K562 (cell line): ENCODE data around the gene HSPA1B. TPM values are rescaled to one million over a fixed set of nuclear protein-coding genes. Genes with fewer than 3 reads are reported as not detected.

Experiments used
- CTBP1 ChIP-seq: fragments of 450-650 bp; IDR thresholded peaks from 2 replicates; pipeline ENCODE4 v1.6.1; 2016; ENCODE audit warnings: borderline replicate concordance
- GTF2A2 ChIP-seq: IDR thresholded peaks from 2 replicates; pipeline ENCODE4 v1.6.1; 2016; ENCODE audit warnings: mild to moderate bottlenecking, missing genetic modification characterization, missing compliant biosample characterization
- HMG20B ChIP-seq: fragments of 250-450 bp; sonication (Bioruptor Pico); IDR thresholded peaks from 2 replicates; pipeline ENCODE4 v1.5.0; 2021; ENCODE audit warnings: mild to moderate bottlenecking
- KAT8 ChIP-seq: fragments of 450-650 bp; IDR thresholded peaks from 2 replicates; pipeline ENCODE4 v1.6.1; 2016; ENCODE audit warnings: low read depth, mild to moderate bottlenecking
- NFRKB ChIP-seq: fragments of 450-650 bp; IDR thresholded peaks from 2 replicates; pipeline ENCODE4 v1.6.1; 2016; ENCODE audit warnings: low read depth
- NR1H2 ChIP-seq: sonication (generic); formaldehyde crosslinking; IDR thresholded peaks from 2 replicates; pipeline ENCODE4 v1.4.0; 2020; ENCODE audit warnings: mild to moderate bottlenecking, missing genetic modification reagents
- NRF1 ChIP-seq, 2 experiments: fragments of 450-650 bp; IDR thresholded peaks in 1 of 2; conservative IDR thresholded peaks in 1 of 2; 2 replicates each; pipeline ENCODE4 v1.6.1; 2014; ENCODE audit warnings: mild to moderate bottlenecking in 2 of 2
- NUFIP1 ChIP-seq: fragments of 450-650 bp; IDR thresholded peaks from 2 replicates; pipeline ENCODE4 v1.6.1; 2018; ENCODE audit not compliant: partially characterized antibody
- RBM39 ChIP-seq: fragments of 200-400 bp; formaldehyde crosslinking; optimal IDR thresholded peaks from 2 replicates; pipeline ENCODE3; 2018; ENCODE audit warnings: low read depth, low read length
- SUPT5H ChIP-seq: fragments of 450-650 bp; IDR thresholded peaks from 2 replicates; pipeline ENCODE4 v1.6.1; 2016
- TOE1 ChIP-seq, 2 experiments: fragments of 450-650 bp in 1 of 2; sonication (generic) in 1 of 2; formaldehyde crosslinking in 1 of 2; IDR thresholded peaks; 2 replicates each; pipeline versions ENCODE4 v1.7.1 to v1.8.0; 2016 to 2022; ENCODE audit warnings: borderline replicate concordance in 2 of 2, mild to moderate bottlenecking in 2 of 2, antibody characterized with exemption in 1 of 2, inconsistent platforms in 1 of 2, low read depth in 1 of 2, missing genetic modification reagents in 1 of 2, moderate library complexity in 1 of 2
- ZKSCAN8 ChIP-seq: fragments of 200-800 bp; sonication (Bioruptor generic); IDR thresholded peaks from 2 replicates; pipeline ENCODE4 v1.6.1; 2016; ENCODE audit warnings: missing genetic modification characterization, missing compliant biosample characterization
- ZNF143 ChIP-seq: sonication (generic); formaldehyde crosslinking; IDR thresholded peaks from 2 replicates; pipeline ENCODE4 v1.9.0; 2022; ENCODE audit warnings: mild to moderate bottlenecking, missing genetic modification reagents
- ZNF175 ChIP-seq: fragments of 200-800 bp; sonication (Bioruptor generic); IDR thresholded peaks from 2 replicates; pipeline ENCODE4 v1.6.1; 2016; ENCODE audit warnings: low read depth, mild to moderate bottlenecking, missing genetic modification characterization, missing compliant biosample characterization
- ZNF3 ChIP-seq: fragments of 250-450 bp; sonication (Bioruptor Pico); IDR thresholded peaks from 2 replicates; pipeline ENCODE4 v1.5.0; 2021; ENCODE audit warnings: mild to moderate bottlenecking, moderate library complexity
- ZNF316 ChIP-seq: fragments of 450-650 bp; IDR thresholded peaks from 2 replicates; pipeline ENCODE4 v1.6.1; 2016
- ZNF354B ChIP-seq: fragments of 250-450 bp; sonication (Bioruptor Pico); IDR thresholded peaks from 2 replicates; pipeline ENCODE4 v1.4.0; 2020
- ZNF707 ChIP-seq: fragments of 250-450 bp; sonication (Bioruptor Pico); conservative IDR thresholded peaks from 2 replicates; pipeline ENCODE4 v1.8.0; 2022; ENCODE audit warnings: inconsistent platforms, mild to moderate bottlenecking, moderate library complexity
- polyA plus RNA-seq, 8 experiments: library from polyadenylated mRNA; depleted of rRNA in 4 of 8; stranded (reverse) in 5 of 8; unstranded in 3 of 8; fragments of >200 nt; fragmentation: Nextera tagmentation in 2 of 8; fragmentation: Illumina TruSeq in 1 of 8; extraction: Ambion mirVana in 2 of 8; extraction: Trizol in 1 of 8; gene quantifications; 2 replicates each; pipeline versions ENCODE4 v1.2.1 to v1.2.3, GENCODE V29; 2011 to 2014; ENCODE audit warnings: inconsistent platforms in 1 of 8, missing spikeins in 1 of 8
- total RNA-seq, 7 experiments: library from RNA; depleted of rRNA in 6 of 7; stranded (reverse); fragments of >200 nt in 6 of 7; fragmentation: Illumina TruSeq in 2 of 7; extraction: Trizol in 2 of 7; gene quantifications; 2 replicates each; pipeline versions ENCODE4 v1.2.1 to v1.2.3, GENCODE V29; 2011 to 2021; ENCODE audit warnings: low replicate concordance in 1 of 7
- TF ChIP-seq, protein P1 (sequence below): fragments of 150-350 bp; conservative IDR thresholded peaks from 2 replicates; pipeline ENCODE4 v1.6.1; 2014; ENCODE audit warnings: low read length
- TF ChIP-seq, protein P2 (sequence below): fragments of 450-650 bp; formaldehyde crosslinking; IDR thresholded peaks from 2 replicates; pipeline ENCODE4 v1.4.0; 2020; ENCODE audit warnings: mild to moderate bottlenecking

HSPA1B gene
- total and polyA plus RNA-seq, 9 of the 15 experiments (the other 6 are each of a cell fraction or from before 2014, with no cell fraction given): 0.27 to 227 (median 51.2) TPM

DNA sequence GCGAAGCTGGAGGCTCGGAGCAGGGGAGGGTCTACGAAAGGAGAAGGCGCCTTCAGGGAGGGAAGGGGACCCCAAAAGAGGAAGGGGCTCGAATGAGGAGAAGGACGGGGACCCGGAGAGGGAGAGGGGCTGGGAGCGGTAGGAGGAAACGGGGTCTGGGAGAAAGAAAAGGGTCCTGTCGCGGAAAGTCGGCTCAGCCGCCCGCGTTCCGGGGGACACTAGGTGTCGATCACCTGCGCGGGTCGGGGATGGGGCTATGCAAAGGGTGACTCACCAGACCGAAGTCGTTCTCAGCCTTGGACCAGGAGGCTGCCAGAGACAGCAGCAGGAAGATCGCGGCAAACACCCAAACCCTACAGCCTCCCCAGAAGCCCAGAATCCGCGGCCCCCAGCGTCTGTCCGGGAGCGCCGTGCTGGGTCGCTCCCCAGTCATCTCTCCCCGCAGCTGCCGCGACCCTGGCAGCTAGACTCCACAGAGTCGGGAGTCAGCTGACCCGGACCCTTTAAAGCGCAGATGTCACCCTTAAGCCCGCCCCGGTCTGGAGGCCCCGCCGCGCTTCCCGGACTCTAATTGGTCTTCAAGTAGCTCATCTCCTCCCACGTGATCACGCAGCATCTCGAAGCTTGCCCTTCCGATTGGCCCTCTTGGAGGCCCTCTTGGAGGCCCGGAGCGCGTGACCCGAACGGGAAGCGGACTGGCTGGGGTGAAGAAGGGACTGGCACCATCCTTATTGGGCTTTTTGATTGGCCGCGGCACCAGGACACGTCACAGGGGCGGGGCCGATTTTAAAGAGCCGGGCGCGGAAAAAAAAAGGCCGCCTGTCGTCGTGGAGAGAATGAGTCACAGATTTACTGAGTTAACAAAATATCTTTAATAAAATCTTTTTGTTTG lies 35.1 kb downstream of the HSPA1B start, which contains the start of gene NEU1 (continued):
- TF ChIP-seq, protein P1, sequence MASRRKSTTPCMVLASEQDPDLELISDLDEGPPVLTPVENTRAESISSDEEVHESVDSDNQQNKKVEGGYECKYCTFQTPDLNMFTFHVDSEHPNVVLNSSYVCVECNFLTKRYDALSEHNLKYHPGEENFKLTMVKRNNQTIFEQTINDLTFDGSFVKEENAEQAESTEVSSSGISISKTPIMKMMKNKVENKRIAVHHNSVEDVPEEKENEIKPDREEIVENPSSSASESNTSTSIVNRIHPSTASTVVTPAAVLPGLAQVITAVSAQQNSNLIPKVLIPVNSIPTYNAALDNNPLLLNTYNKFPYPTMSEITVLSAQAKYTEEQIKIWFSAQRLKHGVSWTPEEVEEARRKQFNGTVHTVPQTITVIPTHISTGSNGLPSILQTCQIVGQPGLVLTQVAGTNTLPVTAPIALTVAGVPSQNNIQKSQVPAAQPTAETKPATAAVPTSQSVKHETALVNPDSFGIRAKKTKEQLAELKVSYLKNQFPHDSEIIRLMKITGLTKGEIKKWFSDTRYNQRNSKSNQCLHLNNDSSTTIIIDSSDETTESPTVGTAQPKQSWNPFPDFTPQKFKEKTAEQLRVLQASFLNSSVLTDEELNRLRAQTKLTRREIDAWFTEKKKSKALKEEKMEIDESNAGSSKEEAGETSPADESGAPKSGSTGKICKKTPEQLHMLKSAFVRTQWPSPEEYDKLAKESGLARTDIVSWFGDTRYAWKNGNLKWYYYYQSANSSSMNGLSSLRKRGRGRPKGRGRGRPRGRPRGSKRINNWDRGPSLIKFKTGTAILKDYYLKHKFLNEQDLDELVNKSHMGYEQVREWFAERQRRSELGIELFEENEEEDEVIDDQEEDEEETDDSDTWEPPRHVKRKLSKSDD: no peak; the same call in 1 of the 2 replicates
- TF ChIP-seq ZNF143 (CRISPR knock-in tag) (no peak), TOE1 (IDR thresholded peaks at IDR 0.05; ENCODE audit: borderline replicate concordance) (peak; percentile 99), TOE1 (CRISPR knock-in tag; IDR thresholded peaks at IDR 0.05; ENCODE audit: borderline replicate concordance, low read depth) (no peak), ZKSCAN8 (CRISPR knock-in tag) (no peak), KAT8 (no peak), CTBP1 (peak; percentile 85), NUFIP1 (no peak), ZNF707 (CRISPR knock-in tag) (no peak), HMG20B (CRISPR knock-in tag) (0 out of 2 replicates have a peak, but pooled peaks have one; percentile 22), SUPT5H (peak; percentile 97), NFRKB (no peak), ZNF316 (peak; percentile 79), ZNF354B (no peak), NR1H2 (CRISPR knock-in tag) (0 out of 2 replicates have a peak, but pooled peaks have one; percentile 79), GTF2A2 (no peak), NRF1 (conservative IDR thresholded peaks at IDR 0.05 in 1 of 2, IDR thresholded peaks at IDR 0.05 in 1 of 2) (peak; percentile 77 to 80), ZNF175 (CRISPR knock-in tag) (no peak), RBM39 (no peak), ZNF3 (CRISPR knock-in tag) (no peak)
- TF ChIP-seq, protein P2, sequence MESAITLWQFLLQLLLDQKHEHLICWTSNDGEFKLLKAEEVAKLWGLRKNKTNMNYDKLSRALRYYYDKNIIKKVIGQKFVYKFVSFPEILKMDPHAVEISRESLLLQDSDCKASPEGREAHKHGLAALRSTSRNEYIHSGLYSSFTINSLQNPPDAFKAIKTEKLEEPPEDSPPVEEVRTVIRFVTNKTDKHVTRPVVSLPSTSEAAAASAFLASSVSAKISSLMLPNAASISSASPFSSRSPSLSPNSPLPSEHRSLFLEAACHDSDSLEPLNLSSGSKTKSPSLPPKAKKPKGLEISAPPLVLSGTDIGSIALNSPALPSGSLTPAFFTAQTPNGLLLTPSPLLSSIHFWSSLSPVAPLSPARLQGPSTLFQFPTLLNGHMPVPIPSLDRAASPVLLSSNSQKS (CRISPR knock-in tag): no peak
